Astrocyte (in vitro differentiated cells and primary cell): ENCODE measurements around the gene CFAP58. TPM values are rescaled to one million over a fixed set of nuclear protein-coding genes. Genes with fewer than 3 reads are reported as not detected.

Experiments used
- DNase-seq: peaks from one replicate; pipeline ENCODE4 v3.0.0-alpha.2; 2010; ENCODE audit warnings: low read depth
- FAIRE-seq: peaks from 2 replicates; lab custom pipeline; 2011; peaks lifted over from hg19 to GRCh38; lab: Jason Lieb, UNC
- H2AFZ ChIP-seq: 2 replicates; pipeline ENCODE4 v1.6.0; 2012; ENCODE audit warnings: low read depth, low read length, inconsistent platforms
- H3K27ac ChIP-seq: 2 replicates; pipeline ENCODE4 v1.5.1; 2011; ENCODE audit warnings: low read depth, low read length, inconsistent platforms
- H3K27me3 ChIP-seq: 2 replicates; pipeline ENCODE4 v1.6.0; 2011; ENCODE audit warnings: low read length, inconsistent platforms; ENCODE audit not compliant: insufficient read depth
- H3K36me3 ChIP-seq: 2 replicates; pipeline ENCODE4 v1.5.1; 2011; ENCODE audit warnings: low read length, inconsistent platforms; ENCODE audit not compliant: insufficient read depth
- H3K4me1 ChIP-seq: 2 replicates; pipeline ENCODE4 v1.5.1; 2011; ENCODE audit warnings: low read length, inconsistent platforms; ENCODE audit not compliant: insufficient read depth
- H3K4me2 ChIP-seq: 2 replicates; pipeline ENCODE4 v1.6.0; 2012; ENCODE audit warnings: low read length, inconsistent platforms
- H3K4me3 ChIP-seq: 2 replicates; pipeline ENCODE4 v1.5.1; 2011; ENCODE audit warnings: low read depth, mild to moderate bottlenecking, low read length, inconsistent platforms; ENCODE audit not compliant: insufficient read depth
- H3K79me2 ChIP-seq: 2 replicates; pipeline ENCODE4 v1.6.0; 2012; ENCODE audit warnings: mild to moderate bottlenecking, low read length, inconsistent platforms; ENCODE audit not compliant: insufficient read depth
- H3K9ac ChIP-seq: 2 replicates; pipeline ENCODE4 v1.6.0; 2012; ENCODE audit warnings: mild to moderate bottlenecking, low read length, inconsistent platforms
- H3K9me3 ChIP-seq: 2 replicates; pipeline ENCODE4 v1.5.1; 2012; ENCODE audit warnings: low read depth, mild to moderate bottlenecking, low read length, inconsistent platforms; ENCODE audit not compliant: insufficient read depth
- H4K20me1 ChIP-seq: 2 replicates; pipeline ENCODE4 v1.6.0; 2012; ENCODE audit warnings: low read length, inconsistent platforms; ENCODE audit not compliant: insufficient read depth
- H3K27ac Mint-ChIP-seq: one replicate; pipeline ENCODE4 v1.8.0; 2021; ENCODE audit warnings: mild to moderate bottlenecking, mixed read lengths; ENCODE audit not compliant: unreplicated experiment
- H3K27me3 Mint-ChIP-seq: one replicate; pipeline ENCODE4 v1.8.0; 2021; ENCODE audit warnings: low read depth, mixed read lengths; ENCODE audit not compliant: unreplicated experiment
- H3K36me3 Mint-ChIP-seq: one replicate; pipeline ENCODE4 v1.8.0; 2021; ENCODE audit warnings: low read depth, mixed read lengths; ENCODE audit not compliant: unreplicated experiment
- H3K4me1 Mint-ChIP-seq: one replicate; pipeline ENCODE4 v1.8.0; 2021; ENCODE audit warnings: low read depth, mixed read lengths; ENCODE audit not compliant: unreplicated experiment
- H3K4me3 Mint-ChIP-seq: one replicate; pipeline ENCODE4 v1.8.0; 2021; ENCODE audit warnings: mild to moderate bottlenecking, moderate library complexity, mixed read lengths; ENCODE audit not compliant: unreplicated experiment
- H3K9me3 Mint-ChIP-seq: one replicate; pipeline ENCODE4 v1.8.0; 2021; ENCODE audit warnings: mild to moderate bottlenecking, mixed read lengths; ENCODE audit not compliant: unreplicated experiment
- EZH2 ChIP-seq: IDR thresholded peaks from 2 replicates; pipeline ENCODE4 v1.6.1; 2012; ENCODE audit warnings: mild to moderate bottlenecking, low read length, inconsistent platforms; ENCODE audit not compliant: insufficient read depth
- total RNA-seq: library from RNA; stranded (reverse); gene quantifications from 2 replicates; pipeline ENCODE4 v1.2.1, GENCODE V29; 2021
- TF ChIP-seq, protein P1 (sequence below): IDR thresholded peaks from 2 replicates; pipeline ENCODE4 v1.5.1; 2011; ENCODE audit warnings: low read depth, mild to moderate bottlenecking, inconsistent platforms, low read length, moderate library complexity; ENCODE audit not compliant: insufficient read depth

CFAP58 gene
- total RNA-seq, 1 donor from 2014 or later: 0.86 TPM

DNA sequence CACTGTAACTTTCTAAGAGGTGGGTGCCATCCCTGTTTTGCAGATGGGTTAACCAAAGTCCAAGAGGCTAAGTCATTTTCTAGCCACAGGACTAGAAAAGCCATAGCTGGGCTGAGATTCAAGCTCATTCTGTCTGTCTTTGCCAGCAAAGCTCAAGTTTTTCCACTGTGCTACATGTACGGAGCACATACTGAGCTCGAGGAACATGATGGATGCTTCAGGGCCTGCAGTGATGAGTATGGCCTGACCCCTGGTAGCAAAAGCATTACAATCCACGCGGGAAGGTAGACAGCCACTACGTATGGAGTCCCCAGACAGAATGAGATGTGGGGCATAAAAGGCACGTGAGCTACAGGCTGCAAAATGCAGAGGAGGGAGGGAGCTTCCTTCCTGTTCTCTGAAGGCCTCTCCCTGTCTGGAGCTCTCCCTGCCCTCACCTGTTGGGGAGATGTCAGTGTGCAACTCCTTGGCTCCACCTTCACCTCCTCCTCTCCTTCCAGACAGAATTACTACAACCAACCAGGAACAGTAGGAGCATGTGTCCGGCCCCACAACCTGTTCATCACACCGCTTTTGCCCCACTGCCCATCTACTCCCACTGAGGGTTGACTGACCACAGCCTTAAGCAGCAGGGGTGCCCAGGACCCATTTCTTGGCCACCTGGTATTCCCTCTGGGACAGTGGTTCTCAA is 31.8 kb upstream of the CFAP58 start:
- Histone ChIP-seq H3K36me3 (no peaks in the 10 kb centered on the region), H3K27me3 (no peaks in the 10 kb centered on the region), H3K4me2 (no peak overlapping the region), H3K79me2 (peaks cover 100% of the 10 kb centered on the region), H3K9me3 (no peaks in the 10 kb centered on the region), H3K27ac (no peak overlapping the region), H3K4me1 (peaks cover 45% of the 10 kb centered on the region), H3K9ac (peak overlapping the region; percentile 6), H3K4me3 (no peak overlapping the region), H4K20me1 (peaks cover 99% of the 10 kb centered on the region), H2AFZ (no peak overlapping the region)
- H3K27ac Mint-ChIP-seq: peak overlapping the region; percentile 26
- DNase-seq (peak; percentile 49), FAIRE-seq (no peak)
- no peaks in the 10 kb centered on the region for H3K9me3 Mint-ChIP-seq
- no peaks in the 10 kb centered on the region for H3K27me3 Mint-ChIP-seq
- no peak overlapping the region for H3K4me3 Mint-ChIP-seq
- H3K4me1 Mint-ChIP-seq: peaks cover 37% of the 10 kb centered on the region
- TF ChIP-seq, protein P1, sequence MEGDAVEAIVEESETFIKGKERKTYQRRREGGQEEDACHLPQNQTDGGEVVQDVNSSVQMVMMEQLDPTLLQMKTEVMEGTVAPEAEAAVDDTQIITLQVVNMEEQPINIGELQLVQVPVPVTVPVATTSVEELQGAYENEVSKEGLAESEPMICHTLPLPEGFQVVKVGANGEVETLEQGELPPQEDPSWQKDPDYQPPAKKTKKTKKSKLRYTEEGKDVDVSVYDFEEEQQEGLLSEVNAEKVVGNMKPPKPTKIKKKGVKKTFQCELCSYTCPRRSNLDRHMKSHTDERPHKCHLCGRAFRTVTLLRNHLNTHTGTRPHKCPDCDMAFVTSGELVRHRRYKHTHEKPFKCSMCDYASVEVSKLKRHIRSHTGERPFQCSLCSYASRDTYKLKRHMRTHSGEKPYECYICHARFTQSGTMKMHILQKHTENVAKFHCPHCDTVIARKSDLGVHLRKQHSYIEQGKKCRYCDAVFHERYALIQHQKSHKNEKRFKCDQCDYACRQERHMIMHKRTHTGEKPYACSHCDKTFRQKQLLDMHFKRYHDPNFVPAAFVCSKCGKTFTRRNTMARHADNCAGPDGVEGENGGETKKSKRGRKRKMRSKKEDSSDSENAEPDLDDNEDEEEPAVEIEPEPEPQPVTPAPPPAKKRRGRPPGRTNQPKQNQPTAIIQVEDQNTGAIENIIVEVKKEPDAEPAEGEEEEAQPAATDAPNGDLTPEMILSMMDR: no peak
- TF ChIP-seq EZH2: no peak
- peaks cover 7% of the 10 kb centered on the region for H3K36me3 Mint-ChIP-seq

DNA sequence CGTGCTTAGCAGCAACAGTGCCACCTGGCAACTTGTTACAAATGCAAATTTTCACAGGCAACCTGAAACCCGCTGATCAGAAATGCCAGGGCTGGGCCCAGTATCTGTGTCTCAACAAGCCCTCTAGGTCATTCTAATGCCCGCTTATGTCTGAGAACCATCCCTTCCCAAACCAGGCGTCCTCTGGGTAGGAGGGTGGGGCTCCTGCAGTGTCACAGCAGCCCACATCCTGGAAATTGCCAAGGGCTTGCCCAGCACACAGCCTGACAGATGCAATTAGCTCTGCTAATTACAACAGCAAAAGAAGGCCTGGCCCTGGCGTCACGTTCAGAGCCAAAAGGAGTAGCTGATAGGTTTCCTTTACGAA is 31.2 kb upstream of the CFAP58 start:
- Mint-ChIP-seq H3K36me3 (peaks cover 11% of the 10 kb centered on the region), H3K9me3 (peaks cover 2% of the 10 kb centered on the region), H3K27me3 (no peaks in the 10 kb centered on the region), H3K4me1 (peaks cover 37% of the 10 kb centered on the region), H3K27ac (no peak overlapping the region), H3K4me3 (no peak overlapping the region)
- H3K27me3 ChIP-seq: no peaks in the 10 kb centered on the region
- FAIRE-seq (no peak), DNase-seq (no peak)
- TF ChIP-seq, protein P1: no peak
- no peak for TF ChIP-seq EZH2
- H3K36me3 ChIP-seq: no peaks in the 10 kb centered on the region
- H3K4me3 ChIP-seq: no peak overlapping the region
- H3K4me2 ChIP-seq: no peak overlapping the region
- H3K79me2 ChIP-seq: peaks cover 100% of the 10 kb centered on the region
- no peaks in the 10 kb centered on the region for H3K9me3 ChIP-seq
- no peak overlapping the region for H2AFZ ChIP-seq
- H3K4me1 ChIP-seq: peaks cover 48% of the 10 kb centered on the region
- peaks cover 99% of the 10 kb centered on the region for H4K20me1 ChIP-seq
- H3K27ac ChIP-seq: no peak overlapping the region
- peak overlapping the region; percentile 6 for H3K9ac ChIP-seq

DNA sequence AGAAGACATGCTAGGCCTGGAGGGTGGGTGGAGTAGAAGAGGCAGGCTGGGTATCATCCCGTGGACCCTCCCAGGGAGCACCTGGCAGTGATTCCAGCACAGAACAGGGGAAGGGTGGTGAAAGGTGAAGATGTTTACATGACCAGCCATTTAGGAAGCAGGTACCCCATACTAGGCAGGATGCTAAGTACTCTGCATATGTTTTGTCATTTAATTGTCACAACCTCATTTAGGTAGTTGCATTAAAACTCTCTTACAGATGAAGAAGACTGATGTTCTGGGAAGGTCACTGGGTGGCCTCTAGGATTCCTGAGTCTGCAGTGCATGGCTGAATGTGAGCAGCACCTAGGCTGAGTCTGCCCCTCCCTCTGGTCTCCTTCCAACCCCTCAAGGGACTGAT is 30.5 kb upstream of the CFAP58 start:
- Histone ChIP-seq H3K4me2 (no peak overlapping the region), H3K9ac (no peak overlapping the region), H3K27me3 (no peaks in the 10 kb centered on the region), H2AFZ (no peak overlapping the region), H3K79me2 (peaks cover 100% of the 10 kb centered on the region), H3K27ac (no peak overlapping the region), H3K4me1 (peaks cover 48% of the 10 kb centered on the region), H3K9me3 (no peaks in the 10 kb centered on the region), H3K36me3 (no peaks in the 10 kb centered on the region), H3K4me3 (no peak overlapping the region), H4K20me1 (peaks cover 99% of the 10 kb centered on the region)
- Mint-ChIP-seq H3K4me1 (peaks cover 43% of the 10 kb centered on the region), H3K36me3 (peaks cover 8% of the 10 kb centered on the region), H3K9me3 (peaks cover 2% of the 10 kb centered on the region), H3K27me3 (no peaks in the 10 kb centered on the region), H3K27ac (no peak overlapping the region), H3K4me3 (no peak overlapping the region)
- FAIRE-seq: no peak
- TF ChIP-seq, protein P1: no peak
- no peak for TF ChIP-seq EZH2
- no peak for DNase-seq
